ENCODE measurements around the gene GNG13.
"Not testable (repeated sequence)": the region's sequence is repeated elsewhere in the genome, so short reads cannot be mapped to it uniquely, and the experiment has no call there.

Gene GNG13

GRCh38 chr16:760065-760464, 40.5 kb downstream of the GNG13 start:
- no peak for DNase-seq

- no peak for DNase-seq
Observed at GRCh38 chr16:759110-759910, 41.2 kb downstream of the GNG13 start.

- DNase-seq = no peak
Observed at GRCh38 chr16:756428-756827, 44.1 kb downstream of the GNG13 start.

GRCh38 chr16:754656-755055, 45.9 kb downstream of the GNG13 start:
- DNase-seq = no peak

GRCh38 chr16:754121-754607, 46.4 kb downstream of the GNG13 start:
- DNase-seq = not testable (repeated sequence)

- DNase-seq = no peak
Observed at GRCh38 chr16:752007-752312, 48.6 kb downstream of the GNG13 start.

GRCh38 chr16:751152-752006, 49.2 kb downstream of the GNG13 start:
- no peak for DNase-seq

GRCh38 chr16:750485-750884, 50.0 kb downstream of the GNG13 start:
- no peak for DNase-seq

- no peak for DNase-seq
Observed at GRCh38 chr16:749010-749409, 51.5 kb downstream of the GNG13 start.
